GM12878 (cell line): Measurements from ENCODE around the gene DMRTC2. TPM values are rescaled to one million over a fixed set of nuclear protein-coding genes. Genes with fewer than 3 reads are reported as not detected.

Experiments used
- BCL11A ChIP-seq: IDR thresholded peaks from 2 replicates; pipeline ENCODE4 v1.6.1; 2011; ENCODE audit warnings: low read depth, low read length
- BHLHE40 ChIP-seq, 2 experiments: fragments of 450-650 bp in 1 of 2; IDR thresholded peaks; 2 replicates each; pipeline ENCODE4 v1.6.1; 2011 to 2017; ENCODE audit warnings: low read depth in 2 of 2, borderline replicate concordance in 1 of 2, improper control_type of control experiment in 1 of 2, low read length in 1 of 2, mild to moderate bottlenecking in 1 of 2
- GABPA ChIP-seq: IDR thresholded peaks from 2 replicates; pipeline ENCODE4 v1.6.1; 2014; ENCODE audit warnings: antibody characterized with exemption, low read depth, mild to moderate bottlenecking, inconsistent platforms
- IRF3 ChIP-seq: fragments of 450-650 bp; IDR thresholded peaks from 2 replicates; pipeline ENCODE4 v1.6.1; 2014; ENCODE audit warnings: mild to moderate bottlenecking
- IRF4 ChIP-seq: IDR thresholded peaks from 2 replicates; pipeline ENCODE4 v1.6.1; 2011; ENCODE audit warnings: low read depth, low read length
- MAX ChIP-seq: IDR thresholded peaks from 2 replicates; pipeline ENCODE4 v1.6.1; 2012; ENCODE audit warnings: low read depth, low read length, improper control_type of control experiment
- MYC ChIP-seq: IDR thresholded peaks from 2 replicates; pipeline ENCODE4 v1.6.1; 2011; ENCODE audit warnings: mild to moderate bottlenecking, low read length, moderate library complexity, inconsistent platforms; ENCODE audit not compliant: insufficient read depth, insufficient replicate concordance, insufficient read length, severe bottlenecking
- PAX5 ChIP-seq: IDR thresholded peaks from 2 replicates; pipeline ENCODE4 v1.6.1; 2011; ENCODE audit warnings: low read depth, low read length, borderline replicate concordance
- RAD51 ChIP-seq: fragments of 450-650 bp; IDR thresholded peaks from 2 replicates; pipeline ENCODE4 v1.6.1; 2016; ENCODE audit warnings: moderate library complexity, mild to moderate bottlenecking, inconsistent platforms
- SMC3 ChIP-seq: IDR thresholded peaks from 2 replicates; pipeline ENCODE4 v1.6.1; 2011; ENCODE audit warnings: low read length, improper control_type of control experiment, borderline replicate concordance
- SRF ChIP-seq, 2 experiments: IDR thresholded peaks; 2 replicates each; pipeline ENCODE4 v1.6.1; 2011; ENCODE audit warnings: low read depth in 2 of 2, low read length in 2 of 2, mild to moderate bottlenecking in 1 of 2, moderate library complexity in 1 of 2
- TAF1 ChIP-seq: IDR thresholded peaks from 2 replicates; pipeline ENCODE4 v1.6.1; 2011; ENCODE audit warnings: mild to moderate bottlenecking, low read depth, low read length, borderline replicate concordance
- TCF7 ChIP-seq: IDR thresholded peaks from 2 replicates; pipeline ENCODE4 v1.6.1; 2014; ENCODE audit warnings: antibody characterized with exemption, borderline replicate concordance
- polyA plus RNA-seq, 11 experiments: library from polyadenylated mRNA; depleted of rRNA in 4 of 11; unstranded in 6 of 11; stranded (reverse) in 5 of 11; fragments of >200 nt; fragmentation: Nextera tagmentation in 4 of 11; fragmentation: Illumina TruSeq in 1 of 11; extraction: Ambion mirVana in 4 of 11; extraction: Trizol in 1 of 11; gene quantifications; 1 replicate in 1 of 11; 2 replicates in 10 of 11; pipeline versions ENCODE4 v1.2.1 to v1.2.3, GENCODE V29; 2011 to 2016; ENCODE audit warnings: inconsistent platforms in 2 of 11, missing spikeins in 2 of 11, low read depth in 1 of 11
- total RNA-seq, 4 experiments: library from RNA; depleted of rRNA in 3 of 4; stranded (reverse); fragments of >200 nt in 3 of 4; fragmentation: Illumina TruSeq in 1 of 4; extraction: Trizol in 1 of 4; gene quantifications; 2 replicates each; pipeline versions ENCODE4 v1.2.1 to v1.2.3, GENCODE V29; 2013 to 2021
- TF ChIP-seq, protein P1 (sequence below): fragments of 450-650 bp; IDR thresholded peaks from 2 replicates; pipeline ENCODE4 v1.6.1; 2018; ENCODE audit warnings: borderline replicate concordance, mild to moderate bottlenecking; ENCODE audit not compliant: partially characterized antibody

Gene DMRTC2
- total and polyA plus RNA-seq, 10 of the 15 experiments (the other 5 are each of a cell fraction or from before 2014, with no cell fraction given) = not detected

GRCh38 chr19:41871573-41872383, 26.9 kb downstream of the DMRTC2 start (continued):
- TF ChIP-seq, protein P1, sequence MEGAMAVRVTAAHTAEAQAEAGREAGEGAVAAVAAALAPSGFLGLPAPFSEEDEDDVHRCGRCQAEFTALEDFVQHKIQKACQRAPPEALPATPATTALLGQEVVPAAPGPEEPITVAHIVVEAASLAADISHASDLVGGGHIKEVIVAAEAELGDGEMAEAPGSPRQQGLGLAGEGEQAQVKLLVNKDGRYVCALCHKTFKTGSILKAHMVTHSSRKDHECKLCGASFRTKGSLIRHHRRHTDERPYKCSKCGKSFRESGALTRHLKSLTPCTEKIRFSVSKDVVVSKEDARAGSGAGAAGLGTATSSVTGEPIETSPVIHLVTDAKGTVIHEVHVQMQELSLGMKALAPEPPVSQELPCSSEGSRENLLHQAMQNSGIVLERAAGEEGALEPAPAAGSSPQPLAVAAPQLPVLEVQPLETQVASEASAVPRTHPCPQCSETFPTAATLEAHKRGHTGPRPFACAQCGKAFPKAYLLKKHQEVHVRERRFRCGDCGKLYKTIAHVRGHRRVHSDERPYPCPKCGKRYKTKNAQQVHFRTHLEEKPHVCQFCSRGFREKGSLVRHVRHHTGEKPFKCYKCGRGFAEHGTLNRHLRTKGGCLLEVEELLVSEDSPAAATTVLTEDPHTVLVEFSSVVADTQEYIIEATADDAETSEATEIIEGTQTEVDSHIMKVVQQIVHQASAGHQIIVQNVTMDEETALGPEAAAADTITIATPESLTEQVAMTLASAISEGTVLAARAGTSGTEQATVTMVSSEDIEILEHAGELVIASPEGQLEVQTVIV = no peak
- TF ChIP-seq BHLHE40 (IDR thresholded peaks at IDR 0.05; ENCODE audit: borderline replicate concordance in 1 of 2, low read depth in 2 of 2, low read length in 1 of 2) = peak; percentile 41 to 63; a peak in 3 of 4 replicates
- no peak for TF ChIP-seq MAX
- TF ChIP-seq RAD51 = no peak
- peak; percentile 69 for TF ChIP-seq PAX5
- TF ChIP-seq IRF3 = no peak
- TF ChIP-seq GABPA = 0 out of 2 replicates have a peak, but pooled peaks have one; percentile 52
- peak; percentile 69; the same call in 1 of the 2 replicates for TF ChIP-seq BCL11A
- TF ChIP-seq SRF (IDR thresholded peaks at IDR 0.05; ENCODE audit: low read depth in 2 of 2, low read length in 2 of 2) = no peak
- no peak for TF ChIP-seq TAF1
- TF ChIP-seq TCF7 = peak; percentile 27; the same call in 1 of the 2 replicates
- peak; percentile 38; the same call in 1 of the 2 replicates for TF ChIP-seq IRF4
- 0 out of 2 replicates have a peak, but pooled peaks have one; percentile 21 for TF ChIP-seq SMC3
- TF ChIP-seq MYC = no peak
